ENCODE data around the gene ATG9B. TPM values are rescaled to one million over a fixed set of nuclear protein-coding genes. Genes with fewer than 3 reads are reported as not detected.

ATG9B gene
- total RNA-seq, 4 donors from 2014 or later: 47.6 to 125 (median 59.8) TPM

DNA sequence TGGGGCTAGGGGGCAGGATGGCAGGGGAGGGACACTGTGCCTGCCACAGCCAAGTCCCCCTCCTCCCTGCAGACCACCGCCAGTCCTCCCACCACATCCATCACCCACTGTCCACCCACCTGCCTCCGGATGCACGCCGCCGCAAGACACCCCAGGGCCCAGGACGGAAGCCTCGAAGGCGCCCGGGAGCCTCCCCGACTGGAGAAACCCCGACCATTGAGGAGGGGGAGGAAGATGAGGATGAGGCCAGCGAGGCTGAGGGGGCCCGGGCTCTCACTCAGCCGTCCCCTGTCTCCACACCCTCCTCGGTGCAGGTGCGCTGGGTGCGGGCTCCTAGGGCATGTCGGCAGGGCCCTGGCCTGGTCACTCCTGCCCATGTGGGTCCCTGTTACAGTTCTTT lies 40.2 kb upstream of the ATG9B start:
- DNase-seq (ENCODE audit: low spot score in 2 of 2): no peak

DNA sequence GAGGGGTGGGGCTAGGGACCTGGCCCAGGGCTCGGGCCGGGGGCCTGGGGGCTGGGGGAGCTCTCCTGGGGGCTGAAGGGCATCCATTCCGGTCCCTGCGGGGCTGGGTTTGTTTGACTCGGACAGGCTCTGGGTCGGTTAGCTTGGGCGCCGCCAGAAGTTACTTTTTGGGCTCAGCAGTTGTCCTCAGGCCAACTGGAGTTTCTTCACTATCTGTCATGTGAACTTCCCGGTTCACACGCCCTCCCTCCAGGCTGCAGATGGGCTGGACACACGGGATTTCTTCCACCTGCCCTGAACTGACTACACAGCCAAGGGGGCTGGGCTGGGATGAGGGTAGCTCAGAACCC lies 38.9 kb upstream of the ATG9B start:
- intact Hi-C loops (cut with DNase I; ENCODE audit: low total_unique reads): no loop called here
- TF ChIP-seq POLR2A (IDR thresholded peaks at IDR 0.05): no peak
- TF ChIP-seq CTCF (IDR thresholded peaks at IDR 0.05): no peak
- WGBS, 2 donors: 28 to 49% methylated on average over 11 of the region's 11 CpGs
- H3K4me3 ChIP-seq (ENCODE audit: low read depth, poor library complexity, severe bottlenecking): no peak overlapping the region
- no peak for DNase-seq (ENCODE audit: low spot score in 2 of 2)

More for the DNA sequence above, 40.2 kb upstream of the ATG9B start:
- 92 to 94% methylated on average over 18 of the region's 18 CpGs for WGBS, 2 donors
- TF ChIP-seq CTCF (IDR thresholded peaks at IDR 0.05): no peak
- TF ChIP-seq POLR2A (IDR thresholded peaks at IDR 0.05): no peak
- intact Hi-C loops (cut with DNase I; ENCODE audit: low total_unique reads): no loop called here
- H3K4me3 ChIP-seq (ENCODE audit: low read depth, poor library complexity, severe bottlenecking): no peak overlapping the region

DNA sequence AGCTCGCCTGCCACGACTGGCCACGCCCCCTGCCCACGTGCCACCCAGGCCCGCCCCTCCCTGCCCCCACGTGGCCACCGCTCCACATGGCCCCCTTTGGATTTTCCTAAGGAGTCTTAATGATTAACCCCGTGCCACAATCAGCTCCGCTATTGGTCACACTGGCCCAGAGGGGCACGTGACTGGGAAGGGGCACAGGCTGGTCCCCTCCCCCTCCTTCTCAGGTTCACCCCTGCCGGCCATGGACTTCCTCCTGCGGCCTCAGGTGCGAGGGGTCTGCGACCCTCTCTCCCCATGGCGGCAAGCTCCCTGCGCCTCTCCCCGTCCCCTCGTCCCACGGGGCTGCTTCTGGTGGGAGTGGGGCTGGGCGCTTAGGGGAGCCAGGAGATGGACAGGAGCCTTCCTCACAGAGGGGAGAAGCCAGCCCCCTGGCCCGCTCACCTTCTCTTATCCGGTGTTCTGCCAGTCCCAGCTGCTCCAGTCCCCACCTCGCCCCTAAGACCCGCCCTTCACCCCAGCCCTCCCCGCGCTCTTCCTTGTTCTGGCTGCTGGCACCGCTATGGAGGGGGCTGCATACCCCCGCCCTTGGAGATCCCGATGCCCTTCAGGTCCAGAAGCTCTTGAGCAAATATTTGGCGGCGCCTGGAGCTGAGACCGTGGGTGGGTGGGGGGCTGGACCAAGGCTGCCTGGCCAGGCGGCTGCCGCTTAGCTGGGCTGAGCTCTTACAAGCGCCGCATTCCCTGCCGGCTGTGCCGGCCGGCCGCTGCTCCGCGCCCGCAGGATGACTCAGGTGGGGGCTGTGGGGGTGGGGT lies 38.3 kb upstream of the ATG9B start:
- WGBS, 2 donors: 52 to 59% methylated on average over 30 to 38 of the region's 43 CpGs
- H3K4me3 ChIP-seq (ENCODE audit: low read depth, poor library complexity, severe bottlenecking): no peak overlapping the region
- TF ChIP-seq POLR2A (IDR thresholded peaks at IDR 0.05) (no peak), CTCF (IDR thresholded peaks at IDR 0.05) (no peak)
- intact Hi-C loops (cut with DNase I; ENCODE audit: low total_unique reads): no loop called here
- no peak for DNase-seq (ENCODE audit: low spot score in 2 of 2)

GRCh38 chr7:151062111-151062398 lies 37.8 kb upstream of the ATG9B start:
- 73 to 81% methylated on average over 8 to 10 of the region's 11 CpGs for WGBS, 2 donors
- H3K4me3 ChIP-seq (ENCODE audit: low read depth, poor library complexity, severe bottlenecking): no peak overlapping the region
- no peak for DNase-seq (ENCODE audit: low spot score in 2 of 2)
- intact Hi-C loops (cut with DNase I; ENCODE audit: low total_unique reads): no loop called here
- TF ChIP-seq POLR2A (IDR thresholded peaks at IDR 0.05) (no peak), CTCF (IDR thresholded peaks at IDR 0.05) (no peak)

DNA sequence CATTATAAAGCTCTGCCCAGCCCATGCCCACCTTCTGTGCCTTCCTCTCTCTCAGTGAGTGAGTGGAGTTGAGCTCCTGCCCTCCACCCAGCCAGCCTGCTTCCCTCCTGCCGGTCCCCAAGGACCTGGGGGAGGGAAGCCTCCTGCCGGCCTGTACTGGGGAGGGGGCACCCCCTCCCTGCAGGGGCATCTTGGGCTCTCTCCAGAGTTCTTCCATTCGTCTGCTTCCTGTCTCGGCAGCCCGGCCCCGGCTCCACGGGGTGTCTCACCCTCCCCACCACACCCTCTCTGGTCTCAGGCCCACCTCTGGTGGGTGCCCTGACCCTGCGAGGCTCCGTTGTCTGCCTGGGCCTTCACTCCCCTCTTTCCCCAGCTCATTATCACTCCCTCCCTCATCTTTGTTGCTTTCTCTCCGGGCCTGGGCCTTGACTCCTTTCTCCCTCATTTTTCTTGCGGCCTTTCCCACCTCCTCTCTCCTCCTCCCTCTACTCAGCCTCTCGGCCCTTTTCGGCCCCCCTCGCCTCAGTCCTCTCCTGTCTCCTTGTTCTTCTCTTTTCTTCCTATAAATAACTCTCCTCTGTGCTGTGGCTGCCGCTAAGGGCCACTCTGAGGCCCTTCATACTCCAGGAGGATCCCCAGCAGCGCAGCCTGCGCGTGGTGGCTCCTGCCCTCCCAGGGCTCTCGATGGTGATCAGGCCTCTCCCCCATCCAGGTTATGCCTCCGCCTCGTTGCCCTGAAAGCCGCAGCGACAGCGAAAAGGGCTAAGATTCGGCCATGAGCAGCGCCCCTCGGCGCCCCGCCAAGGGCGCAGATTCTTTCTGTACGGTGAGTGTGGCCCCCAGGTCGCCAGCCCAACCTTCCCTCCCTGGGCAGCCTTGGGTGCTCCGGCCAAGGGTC lies 37.2 kb upstream of the ATG9B start:
- DNase-seq (ENCODE audit: low spot score in 2 of 2): no peak
- H3K4me3 ChIP-seq (ENCODE audit: low read depth, poor library complexity, severe bottlenecking): no peak overlapping the region
- TF ChIP-seq CTCF (IDR thresholded peaks at IDR 0.05) (no peak), POLR2A (IDR thresholded peaks at IDR 0.05) (no peak)
- WGBS, 2 donors: 67 to 74% methylated on average over 29 to 33 of the region's 33 CpGs
- intact Hi-C loops (cut with DNase I; ENCODE audit: low total_unique reads): no loop called here
